Mesothelial cell of epicardium (in vitro differentiated cells): Measurements from ENCODE around the gene SLC6A6. TPM values are rescaled to one million over a fixed set of nuclear protein-coding genes. Genes with fewer than 3 reads are reported as not detected.

Experiments
- DNase-seq, 2 experiments: peaks; one replicate each; pipeline ENCODE4 v3.0.0; 2021; ENCODE audit warnings: low spot score in 2 of 2; ENCODE audit not compliant: unreplicated experiment in 2 of 2
- H3K27ac Mint-ChIP-seq: 2 replicates; pipeline ENCODE4 v1.8.0; 2021; ENCODE audit warnings: mixed read lengths
- H3K27me3 Mint-ChIP-seq: 2 replicates; pipeline ENCODE4 v1.8.0; 2021; ENCODE audit warnings: low read depth, mixed read lengths
- H3K36me3 Mint-ChIP-seq: 2 replicates; pipeline ENCODE4 v1.8.0; 2021; ENCODE audit warnings: mixed read lengths
- H3K4me1 Mint-ChIP-seq: 2 replicates; pipeline ENCODE4 v1.8.0; 2021; ENCODE audit warnings: mixed read lengths
- H3K4me3 Mint-ChIP-seq: 2 replicates; pipeline ENCODE4 v1.8.0; 2021; ENCODE audit warnings: mild to moderate bottlenecking, moderate library complexity, mixed read lengths
- H3K9me3 Mint-ChIP-seq: 2 replicates; pipeline ENCODE4 v1.8.0; 2021; ENCODE audit warnings: mixed read lengths
- CTCF ChIP-seq: fragments of 200-600 bp; sonication (generic); IDR thresholded peaks from one replicate; pipeline ENCODE4 v1.5.0; 2021; ENCODE audit warnings: antibody characterized with exemption; ENCODE audit not compliant: unreplicated experiment
- total RNA-seq: library from RNA; stranded (reverse); gene quantifications from 3 replicates; pipeline ENCODE4 v1.2.1, GENCODE V29; 2021

SLC6A6 gene
- total RNA-seq, 1 donor from 2014 or later = 21.2 TPM

DNA sequence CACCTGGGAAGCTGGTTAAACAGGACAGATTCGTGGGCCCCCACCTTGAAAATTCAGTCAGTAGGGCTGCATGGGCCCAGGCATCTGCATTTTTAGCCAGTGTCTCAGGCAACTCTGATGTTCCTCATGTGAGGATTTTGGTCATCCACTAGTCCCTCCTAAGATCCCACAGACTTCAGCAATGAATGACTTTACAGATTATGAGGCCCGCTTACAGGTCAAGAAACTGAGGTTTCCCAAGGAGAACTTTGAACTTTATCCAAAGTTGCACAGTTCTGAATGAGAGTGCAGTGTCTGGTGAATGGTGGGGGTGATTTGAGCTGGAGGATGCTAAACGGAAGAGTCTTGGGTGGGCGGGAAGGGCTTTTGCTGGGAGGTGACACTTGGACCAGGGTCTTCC lies 27.2 kb downstream of the SLC6A6 start:
- H3K4me3 Mint-ChIP-seq = no peak overlapping the region
- DNase-seq = no peak
- no peaks in the 10 kb centered on the region for H3K36me3 Mint-ChIP-seq
- no peaks in the 10 kb centered on the region for H3K9me3 Mint-ChIP-seq
- TF ChIP-seq CTCF = no peak
- H3K27me3 Mint-ChIP-seq = no peaks in the 10 kb centered on the region
- H3K27ac Mint-ChIP-seq = no peak overlapping the region
- H3K4me1 Mint-ChIP-seq = peaks cover 30% of the 10 kb centered on the region

DNA sequence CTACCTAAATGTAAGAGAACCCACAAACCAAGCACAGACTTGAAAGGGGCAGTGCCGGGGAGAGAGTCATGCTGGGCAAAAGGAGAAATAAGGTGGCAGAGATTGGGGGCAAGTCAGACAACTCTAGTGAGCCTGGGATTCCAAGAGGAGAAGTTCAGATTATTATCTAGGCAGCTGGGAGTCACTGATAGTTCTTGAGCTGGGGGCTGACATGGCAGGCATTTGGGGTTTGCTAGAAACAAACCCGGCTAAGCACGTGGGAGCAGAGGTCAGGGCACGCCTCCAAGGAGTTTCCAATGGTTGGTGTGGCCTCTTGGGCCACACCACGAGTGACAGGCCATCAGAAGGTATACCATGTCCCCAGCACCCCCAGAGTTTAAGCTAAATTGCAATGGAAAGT lies 27.6 kb downstream of the SLC6A6 start:
- no peaks in the 10 kb centered on the region for H3K36me3 Mint-ChIP-seq
- TF ChIP-seq CTCF = no peak
- no peak overlapping the region for H3K27ac Mint-ChIP-seq
- DNase-seq = no peak
- no peaks in the 10 kb centered on the region for H3K27me3 Mint-ChIP-seq
- H3K4me1 Mint-ChIP-seq = peaks cover 30% of the 10 kb centered on the region
- H3K4me3 Mint-ChIP-seq = no peak overlapping the region
- no peaks in the 10 kb centered on the region for H3K9me3 Mint-ChIP-seq

GRCh38 chr3:14430706-14431451 lies 28.5 kb downstream of the SLC6A6 start:
- Mint-ChIP-seq H3K9me3 (no peaks in the 10 kb centered on the region), H3K27me3 (no peaks in the 10 kb centered on the region), H3K27ac (peak overlapping the region; percentile 80), H3K4me3 (no peak overlapping the region), H3K4me1 (peaks cover 24% of the 10 kb centered on the region), H3K36me3 (no peaks in the 10 kb centered on the region)
- DNase-seq = no peak
- no peak for TF ChIP-seq CTCF

DNA sequence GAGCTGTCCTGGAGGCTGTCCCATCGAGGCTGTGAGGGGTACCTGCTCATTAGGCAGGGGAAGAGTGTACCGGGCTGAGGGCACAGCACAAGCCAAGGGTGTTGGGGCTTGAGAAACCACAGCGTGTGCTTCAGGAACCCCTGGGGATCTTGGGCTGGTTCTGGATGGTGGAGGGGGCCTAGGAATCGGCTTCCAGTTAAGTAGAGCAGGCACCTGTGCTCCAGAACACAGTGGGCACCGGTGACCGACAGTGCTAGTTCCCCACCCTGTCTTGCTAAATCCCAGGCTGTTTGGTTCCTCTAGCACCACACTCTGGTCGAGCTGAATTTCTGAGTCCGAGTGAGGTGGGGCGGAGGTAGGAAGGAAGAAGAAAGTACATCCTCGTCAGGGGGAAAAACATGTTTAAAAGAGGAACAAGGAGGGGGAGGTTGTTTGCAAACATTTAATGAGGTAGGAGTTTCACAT lies 29.1 kb downstream of the SLC6A6 start:
- Mint-ChIP-seq H3K9me3 (no peaks in the 10 kb centered on the region), H3K27me3 (no peaks in the 10 kb centered on the region), H3K4me3 (no peak overlapping the region), H3K27ac (peak overlapping the region; percentile 80), H3K36me3 (no peaks in the 10 kb centered on the region), H3K4me1 (peaks cover 21% of the 10 kb centered on the region)
- TF ChIP-seq CTCF = no peak
- DNase-seq = no peak

DNA sequence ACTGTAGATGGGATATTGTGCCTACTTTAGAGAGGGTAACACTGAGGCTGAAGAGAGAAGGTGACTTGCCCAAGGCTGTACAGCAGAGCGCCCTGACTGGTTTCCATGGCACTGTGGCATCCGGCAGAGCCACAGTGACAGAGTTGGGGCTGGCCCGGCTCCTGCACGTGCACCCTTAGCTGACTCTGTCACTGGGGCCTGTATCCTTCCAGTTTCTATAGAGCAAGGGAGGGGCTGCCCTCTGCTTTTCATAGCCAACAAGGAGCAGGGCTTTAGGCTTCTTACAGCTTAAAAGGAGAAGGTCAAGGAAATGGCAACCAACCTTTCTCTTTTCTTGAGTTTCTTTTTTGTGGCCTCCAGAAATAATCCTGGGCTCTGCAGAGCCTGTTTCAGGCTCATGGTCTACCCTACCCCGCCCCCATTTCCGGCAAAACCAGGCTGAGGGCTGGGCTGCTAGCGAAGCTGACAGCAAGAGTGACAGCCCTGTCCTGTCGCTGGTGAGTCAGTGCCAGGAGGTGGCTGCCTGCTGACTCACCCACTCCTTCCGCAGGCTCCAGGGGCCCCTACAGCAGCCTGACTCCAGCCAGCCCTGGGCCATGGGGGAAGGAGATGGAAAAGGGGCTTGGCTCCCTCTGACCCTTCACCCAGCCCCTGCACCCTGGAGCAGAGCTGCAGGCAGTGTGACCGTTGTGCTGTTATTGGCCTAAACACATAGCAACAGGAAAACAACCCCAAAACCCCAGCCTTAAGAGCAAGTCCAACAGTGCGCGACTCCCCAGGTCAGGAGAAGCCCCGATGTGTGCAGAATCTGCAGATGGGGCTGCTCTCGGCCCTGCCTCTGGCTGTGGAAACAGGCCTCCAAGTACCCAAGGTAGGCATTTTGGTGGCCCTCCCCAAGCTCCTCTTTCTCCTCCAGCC lies 29.8 kb downstream of the SLC6A6 start:
- no peaks in the 10 kb centered on the region for H3K27me3 Mint-ChIP-seq
- no peaks in the 10 kb centered on the region for H3K36me3 Mint-ChIP-seq
- no peak overlapping the region for H3K4me3 Mint-ChIP-seq
- peaks cover 21% of the 10 kb centered on the region for H3K4me1 Mint-ChIP-seq
- peak overlapping the region; percentile 80 for H3K27ac Mint-ChIP-seq
- no peaks in the 10 kb centered on the region for H3K9me3 Mint-ChIP-seq
- peak in 1 of 2 experiments; percentile 58 for DNase-seq
- no peak for TF ChIP-seq CTCF
